ENCODE data around the gene ARRDC4. TPM values are rescaled to one million over a fixed set of nuclear protein-coding genes. Genes with fewer than 3 reads are reported as not detected.
A peak's percentile ranks its signal among the peaks of the same experiment; 100 is the strongest.
"Not testable (repeated sequence)": the region's sequence is repeated elsewhere in the genome, so short reads cannot be mapped to it uniquely, and the experiment has no call there.

Gene ARRDC4
- total RNA-seq, 1 experiment from 2014 or later, result 6.3 TPM

- DNase-seq (ENCODE audit: low spot score), result no peak
Measured at GRCh38 chr15:97966246-97966645, 5.7 kb downstream of the ARRDC4 start.

- no peak for DNase-seq (ENCODE audit: low spot score)
Measured at GRCh38 chr15:97966924-97967620, 6.6 kb downstream of the ARRDC4 start.

GRCh38 chr15:97967881-97968280 is 7.4 kb downstream of the ARRDC4 start:
- DNase-seq (ENCODE audit: low spot score), result no peak

- DNase-seq (ENCODE audit: low spot score), result no peak
Measured at GRCh38 chr15:97968380-97968779, 7.9 kb downstream of the ARRDC4 start.

DNA sequence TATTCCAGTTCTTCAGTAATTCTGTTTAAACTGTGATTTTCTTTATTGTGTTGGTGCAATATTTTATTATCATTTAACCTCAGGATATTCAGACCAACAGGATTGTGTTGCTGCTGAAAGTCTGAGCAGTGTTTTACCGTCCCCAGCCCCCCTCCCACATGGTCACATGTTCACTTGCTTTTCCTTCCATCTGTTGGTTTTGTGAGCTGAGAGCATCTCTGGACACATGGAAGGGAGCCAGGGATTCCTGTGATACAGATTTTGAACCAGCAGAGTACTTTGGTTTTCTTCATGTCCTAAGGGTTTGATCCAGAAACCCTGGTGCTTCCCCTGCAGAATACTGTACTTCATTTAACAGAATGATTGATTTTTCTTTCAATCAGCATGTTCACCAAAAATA is 11.9 kb downstream of the ARRDC4 start:
- DNase-seq (ENCODE audit: low spot score), result no peak

- no peak for DNase-seq (ENCODE audit: low spot score)
Measured at GRCh38 chr15:97976129-97976528, 15.6 kb downstream of the ARRDC4 start.

DNA sequence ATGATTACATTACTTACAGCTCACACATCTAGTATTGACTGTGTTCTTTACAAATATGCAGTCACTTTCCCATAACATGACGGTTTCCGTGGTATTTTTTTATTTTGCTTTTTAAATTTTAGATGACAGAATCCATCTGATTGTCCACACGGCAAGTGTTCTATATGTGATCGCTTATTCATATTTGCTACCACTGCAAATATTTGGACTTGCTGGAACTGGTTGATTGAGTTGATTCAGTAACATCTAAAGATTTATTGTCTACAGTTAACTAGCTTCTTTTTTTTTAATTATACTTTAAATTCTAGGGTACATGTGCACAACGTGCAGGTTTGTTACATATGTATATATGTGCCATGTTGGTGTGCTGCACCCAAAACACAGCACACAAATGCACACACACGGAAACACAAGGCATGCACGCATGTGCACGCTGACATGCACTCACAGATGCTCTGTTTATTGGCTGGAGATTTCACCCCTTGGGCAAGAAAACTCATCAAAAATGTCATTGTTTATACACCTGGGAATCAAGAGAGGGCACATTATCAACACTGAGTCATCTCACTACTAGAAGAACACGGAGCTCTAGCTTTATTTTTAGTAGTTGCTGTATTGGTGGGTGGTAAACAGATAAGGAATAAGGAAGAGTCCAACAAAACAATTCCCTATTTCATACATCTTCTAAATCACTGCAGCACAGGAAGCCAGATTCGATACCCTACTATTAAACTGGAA is 16.4 kb downstream of the ARRDC4 start:
- DNase-seq (ENCODE audit: low spot score), result no peak

DNA sequence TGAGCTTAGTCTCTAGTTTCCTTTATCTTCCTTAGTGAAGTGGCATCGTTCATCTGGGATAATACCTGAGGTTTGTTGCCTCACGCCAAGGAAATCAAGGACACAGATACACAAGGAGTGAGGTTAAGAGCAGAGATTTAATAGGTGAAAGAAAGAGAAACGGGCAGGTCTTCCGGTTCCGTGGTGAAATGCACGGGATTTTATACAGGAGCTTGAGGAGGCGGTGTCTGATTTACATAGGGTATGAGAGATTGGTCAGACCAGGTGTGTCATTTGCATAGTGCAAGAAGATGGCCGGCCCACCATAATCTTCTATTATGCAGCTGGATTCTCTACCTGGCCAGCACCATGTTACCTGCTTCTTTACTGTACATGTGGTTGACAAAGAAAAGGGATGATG is 17.2 kb downstream of the ARRDC4 start:
- DNase-seq (ENCODE audit: low spot score), result no peak

DNA sequence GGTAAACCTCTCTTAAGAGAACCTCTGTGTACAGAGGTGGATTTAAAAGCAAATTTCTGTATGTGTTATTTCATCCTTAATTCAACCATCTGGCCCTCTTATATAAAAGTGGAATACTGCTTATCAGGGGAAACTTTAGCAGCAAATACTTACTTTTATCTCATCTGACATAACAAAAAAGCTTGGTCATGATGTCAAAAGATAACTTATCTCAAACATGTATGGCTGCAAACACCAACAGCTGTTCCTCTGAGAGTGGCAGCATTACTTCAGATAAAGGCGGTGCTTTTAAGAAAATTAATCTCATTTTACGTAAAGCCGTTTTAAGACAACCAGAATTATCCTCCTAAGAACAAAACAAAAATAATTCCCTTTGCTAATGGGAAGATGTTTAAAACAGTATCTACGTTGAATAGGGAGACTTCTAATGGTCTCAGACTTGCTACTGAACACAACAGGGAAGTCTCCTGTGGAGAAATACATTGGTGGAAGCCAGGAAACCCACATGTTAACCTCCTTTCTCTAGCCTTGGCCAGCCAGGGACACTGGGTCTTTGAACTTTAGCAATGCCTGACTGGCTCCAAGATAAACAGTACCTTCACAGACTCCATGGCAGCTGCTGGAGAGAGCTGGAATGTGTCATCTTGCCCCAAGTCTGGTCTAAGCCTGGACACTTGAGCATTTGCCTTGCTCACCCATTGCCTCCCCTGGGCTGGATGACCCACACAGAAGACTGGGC is 18.1 kb downstream of the ARRDC4 start:
- DNase-seq (ENCODE audit: low spot score), result no peak

DNA sequence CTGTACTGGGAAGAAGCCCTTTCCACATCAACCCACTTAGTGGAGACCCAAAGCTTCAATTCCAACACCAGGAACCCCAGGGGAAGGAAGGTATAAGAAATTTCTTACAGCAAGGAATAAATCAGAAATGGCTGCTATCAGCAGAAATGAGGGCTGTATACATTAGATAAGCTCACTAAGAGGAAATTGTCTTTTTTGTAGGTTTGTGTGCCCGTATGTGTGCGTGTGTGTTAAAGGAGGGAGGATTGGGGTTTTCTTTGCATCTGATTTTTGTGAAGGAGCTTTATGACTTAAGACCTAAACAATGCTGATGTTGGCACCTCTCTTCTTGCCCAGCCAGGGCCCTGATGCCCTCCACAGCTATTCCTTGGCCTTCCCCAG is 18.6 kb downstream of the ARRDC4 start:
- no peak for DNase-seq (ENCODE audit: low spot score)

DNA sequence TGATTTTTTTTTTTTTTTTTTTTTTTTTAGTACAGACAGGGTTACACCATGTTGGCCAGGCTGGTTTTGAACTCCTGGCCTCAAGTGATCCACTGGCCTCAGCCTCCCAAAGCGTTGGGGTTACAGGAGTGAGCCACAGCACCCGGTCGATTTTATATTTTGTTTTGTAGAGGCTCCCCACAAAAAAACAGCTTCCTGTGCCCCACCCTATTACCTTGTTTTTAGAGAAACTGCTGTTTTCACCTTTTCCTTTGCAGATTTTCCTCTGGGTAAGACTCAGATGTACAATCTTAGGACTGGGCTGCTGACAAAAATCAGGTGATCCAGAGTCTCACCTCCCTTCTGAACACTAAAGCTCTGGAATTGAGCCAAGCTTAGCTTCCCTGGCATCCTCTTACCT is 20.6 kb downstream of the ARRDC4 start:
- DNase-seq (ENCODE audit: low spot score), result no peak

GRCh38 chr15:97981758-97982157 is 21.3 kb downstream of the ARRDC4 start:
- no peak for DNase-seq (ENCODE audit: low spot score)

GRCh38 chr15:97984157-97984556 is 23.7 kb downstream of the ARRDC4 start:
- DNase-seq (ENCODE audit: low spot score), result no peak

- not testable (repeated sequence) for DNase-seq (ENCODE audit: low spot score)
Measured at GRCh38 chr15:97985979-97986378, 25.5 kb downstream of the ARRDC4 start.

GRCh38 chr15:97986781-97987180 is 26.3 kb downstream of the ARRDC4 start:
- no peak for DNase-seq (ENCODE audit: low spot score)

DNA sequence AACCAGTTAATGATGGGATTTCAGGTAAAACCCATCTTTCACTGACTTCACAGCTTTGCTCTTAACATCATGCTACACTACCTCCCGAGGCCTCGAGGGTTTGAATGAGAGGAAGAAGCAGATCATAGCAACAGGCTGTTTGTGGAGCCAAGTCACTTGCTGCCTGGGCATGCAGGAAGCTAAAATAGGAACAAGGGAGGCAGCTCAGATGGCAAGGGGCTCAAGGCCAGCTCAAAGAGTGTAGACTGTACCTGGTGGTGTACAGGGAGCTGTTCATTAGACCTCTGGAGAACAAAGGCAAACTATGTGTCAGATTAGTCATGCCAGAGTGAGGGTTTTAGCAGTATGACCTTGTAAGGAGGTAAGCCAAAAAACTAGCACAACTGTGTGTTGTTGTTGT is 28.8 kb downstream of the ARRDC4 start:
- DNase-seq (ENCODE audit: low spot score), result no peak

GRCh38 chr15:97991972-97992541 is 31.6 kb downstream of the ARRDC4 start:
- DNase-seq (ENCODE audit: low spot score), result no peak

DNA sequence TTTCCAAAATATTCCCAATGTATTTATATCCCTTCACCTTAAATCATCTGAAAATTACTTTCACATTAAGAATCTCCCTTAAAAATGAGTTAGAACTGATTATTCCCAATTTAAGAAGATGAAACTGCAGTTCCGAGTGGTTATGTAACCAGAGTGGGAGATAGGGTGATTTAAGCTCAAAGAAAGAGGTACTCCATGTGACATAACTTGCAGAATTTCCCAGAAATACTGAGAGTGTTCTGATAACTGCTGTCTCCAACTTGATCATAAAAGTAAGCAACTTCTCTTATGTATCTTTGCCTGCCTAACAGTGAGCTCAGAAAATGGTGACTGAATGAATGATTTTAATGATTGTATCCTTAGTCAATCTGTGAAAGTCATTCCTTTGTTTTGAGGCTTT is 32.3 kb downstream of the ARRDC4 start:
- DNase-seq (ENCODE audit: low spot score), result no peak

- DNase-seq (ENCODE audit: low spot score), result peak; percentile 12
Measured at GRCh38 chr15:97993310-97993738, 32.8 kb downstream of the ARRDC4 start.

DNA sequence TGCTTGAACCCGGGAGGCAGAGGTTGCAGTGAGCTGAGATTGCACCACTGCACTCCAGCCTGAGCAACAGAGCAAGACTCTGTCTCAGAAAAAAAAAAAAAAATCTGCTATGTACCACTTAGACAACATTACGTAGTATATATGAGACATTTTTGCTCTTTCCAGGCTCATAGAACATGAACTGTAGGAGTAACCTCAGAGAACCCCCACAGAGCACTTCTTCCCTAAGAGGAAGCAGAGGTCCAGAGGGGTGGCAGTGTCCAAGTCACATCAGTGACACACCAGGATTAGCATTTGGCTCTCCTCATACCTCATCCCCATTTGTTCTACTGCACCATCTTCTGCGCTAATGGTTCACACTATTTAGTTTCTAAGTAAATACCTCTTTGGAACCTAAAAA is 33.7 kb downstream of the ARRDC4 start:
- no peak for DNase-seq (ENCODE audit: low spot score)

GRCh38 chr15:97995192-97995591 is 34.7 kb downstream of the ARRDC4 start:
- DNase-seq (ENCODE audit: low spot score), result no peak

GRCh38 chr15:97995881-97996603 is 35.5 kb downstream of the ARRDC4 start:
- DNase-seq (ENCODE audit: low spot score), result no peak
